HepG2 (cell line): Measurements from ENCODE around the gene GLIPR1. TPM values are rescaled to one million over a fixed set of nuclear protein-coding genes. Genes with fewer than 3 reads are reported as not detected.

ENCODE experiments used
- BRCA1 ChIP-seq: sonication (generic); formaldehyde crosslinking; IDR thresholded peaks from 2 replicates; pipeline ENCODE4 v1.4.0; 2020; ENCODE audit warnings: missing genetic modification reagents
- IKZF4 ChIP-seq: sonication (generic); formaldehyde crosslinking; IDR thresholded peaks from 2 replicates; pipeline ENCODE4 v1.5.1; 2020; ENCODE audit warnings: borderline replicate concordance, mild to moderate bottlenecking, low read depth, missing genetic modification reagents; ENCODE audit errors: not compliant biosample characterization
- IRF2 ChIP-seq: IDR thresholded peaks from 2 replicates; pipeline ENCODE4 v1.6.1; 2018; ENCODE audit warnings: missing genetic modification reagents, missing compliant biosample characterization
- ISL2 ChIP-seq: sonication (generic); formaldehyde crosslinking; IDR thresholded peaks from 2 replicates; pipeline ENCODE4 v1.5.0; 2020; ENCODE audit warnings: missing genetic modification reagents
- PHF21A ChIP-seq: sonication (generic); formaldehyde crosslinking; IDR thresholded peaks from 2 replicates; pipeline ENCODE4 v1.5.0; 2020; ENCODE audit warnings: mild to moderate bottlenecking, missing genetic modification reagents
- RCOR2 ChIP-seq: IDR thresholded peaks from 2 replicates; pipeline ENCODE4 v1.6.1; 2016; ENCODE audit warnings: missing biosample characterization, missing genetic modification reagents
- SRF ChIP-seq: IDR thresholded peaks from 2 replicates; pipeline ENCODE4 v1.6.1; 2011; ENCODE audit warnings: mild to moderate bottlenecking, low read depth, low read length, moderate library complexity
- WIZ ChIP-seq: sonication (generic); formaldehyde crosslinking; IDR thresholded peaks from 2 replicates; pipeline ENCODE4 v1.5.1; 2020; ENCODE audit warnings: mild to moderate bottlenecking, missing genetic modification reagents
- ZNF180 ChIP-seq: sonication (generic); formaldehyde crosslinking; IDR thresholded peaks from 2 replicates; pipeline ENCODE4 v1.4.0; 2020; ENCODE audit warnings: low read depth, missing genetic modification reagents, borderline replicate concordance
- ZNF230 ChIP-seq: sonication (generic); formaldehyde crosslinking; IDR thresholded peaks from 2 replicates; pipeline ENCODE4 v1.4.0; 2020; ENCODE audit warnings: mild to moderate bottlenecking, missing genetic modification reagents
- ZNF558 ChIP-seq: sonication (generic); formaldehyde crosslinking; IDR thresholded peaks from 2 replicates; pipeline ENCODE4 v1.9.0; 2022; ENCODE audit warnings: mild to moderate bottlenecking, missing genetic modification reagents, borderline replicate concordance
- ZNF607 ChIP-seq: sonication (generic); formaldehyde crosslinking; IDR thresholded peaks from 2 replicates; pipeline ENCODE4 v1.5.1; 2020; ENCODE audit warnings: missing genetic modification reagents, mild to moderate bottlenecking, borderline replicate concordance
- ZNF616 ChIP-seq: sonication (generic); formaldehyde crosslinking; IDR thresholded peaks from 2 replicates; pipeline ENCODE4 v1.5.0; 2020; ENCODE audit warnings: low read depth, mild to moderate bottlenecking, missing genetic modification reagents
- ZSCAN22 ChIP-seq: sonication (generic); formaldehyde crosslinking; IDR thresholded peaks from 2 replicates; pipeline ENCODE4 v1.4.0; 2020; ENCODE audit warnings: mild to moderate bottlenecking, missing genetic modification reagents
- polyA plus RNA-seq, 8 experiments: library from polyadenylated mRNA; depleted of rRNA in 3 of 8; stranded (reverse) in 7 of 8; unstranded in 1 of 8; fragments of >200 nt; fragmentation: Illumina TruSeq in 4 of 8; extraction: Trizol in 4 of 8; gene quantifications; 2 replicates each; pipeline versions ENCODE4 v1.2.1 to v1.2.3, GENCODE V29; 2011 to 2016; ENCODE audit warnings: low read depth in 4 of 8, missing spikeins in 1 of 8, mixed read lengths in 1 of 8; ENCODE audit not compliant: insufficient read depth in 1 of 8
- total RNA-seq, 5 experiments: library from RNA; depleted of rRNA; stranded (reverse); fragments of >200 nt; fragmentation: Illumina TruSeq; extraction: Trizol; gene quantifications; 2 replicates each; pipeline ENCODE4 v1.2.3, GENCODE V29; 2016; ENCODE audit warnings: low read depth in 1 of 5
- TF ChIP-seq, protein P1 (sequence below): sonication (generic); formaldehyde crosslinking; IDR thresholded peaks from 2 replicates; pipeline ENCODE4 v1.4.0; 2020; ENCODE audit warnings: mild to moderate bottlenecking, missing genetic modification reagents
- TF ChIP-seq, protein P2 (sequence below), 2 experiments: sonication (generic) in 1 of 2; formaldehyde crosslinking in 1 of 2; IDR thresholded peaks; 2 replicates each; pipeline versions ENCODE4 v1.4.0 to v1.6.1; 2016 to 2020; ENCODE audit warnings: borderline replicate concordance in 1 of 2, low read depth in 1 of 2, mild to moderate bottlenecking in 1 of 2, missing genetic modification reagents in 1 of 2
- TF ChIP-seq, protein P3 (sequence below): IDR thresholded peaks from 2 replicates; pipeline ENCODE4 v1.6.1; 2016; ENCODE audit warnings: mild to moderate bottlenecking
- TF ChIP-seq, protein P4 (sequence below): sonication (generic); formaldehyde crosslinking; IDR thresholded peaks from 2 replicates; pipeline ENCODE4 v1.4.0; 2020; ENCODE audit warnings: missing genetic modification reagents
- TF ChIP-seq, protein P5 (sequence below): sonication (generic); formaldehyde crosslinking; IDR thresholded peaks from 2 replicates; pipeline ENCODE4 v1.4.0; 2020; ENCODE audit warnings: missing genetic modification reagents; ENCODE audit errors: not compliant biosample characterization

GLIPR1 gene
- total and polyA plus RNA-seq, 2 of the 13 experiments (the other 11 are each of a cell fraction or from before 2014, with no cell fraction given) = 1.9 to 5.0 TPM

DNA sequence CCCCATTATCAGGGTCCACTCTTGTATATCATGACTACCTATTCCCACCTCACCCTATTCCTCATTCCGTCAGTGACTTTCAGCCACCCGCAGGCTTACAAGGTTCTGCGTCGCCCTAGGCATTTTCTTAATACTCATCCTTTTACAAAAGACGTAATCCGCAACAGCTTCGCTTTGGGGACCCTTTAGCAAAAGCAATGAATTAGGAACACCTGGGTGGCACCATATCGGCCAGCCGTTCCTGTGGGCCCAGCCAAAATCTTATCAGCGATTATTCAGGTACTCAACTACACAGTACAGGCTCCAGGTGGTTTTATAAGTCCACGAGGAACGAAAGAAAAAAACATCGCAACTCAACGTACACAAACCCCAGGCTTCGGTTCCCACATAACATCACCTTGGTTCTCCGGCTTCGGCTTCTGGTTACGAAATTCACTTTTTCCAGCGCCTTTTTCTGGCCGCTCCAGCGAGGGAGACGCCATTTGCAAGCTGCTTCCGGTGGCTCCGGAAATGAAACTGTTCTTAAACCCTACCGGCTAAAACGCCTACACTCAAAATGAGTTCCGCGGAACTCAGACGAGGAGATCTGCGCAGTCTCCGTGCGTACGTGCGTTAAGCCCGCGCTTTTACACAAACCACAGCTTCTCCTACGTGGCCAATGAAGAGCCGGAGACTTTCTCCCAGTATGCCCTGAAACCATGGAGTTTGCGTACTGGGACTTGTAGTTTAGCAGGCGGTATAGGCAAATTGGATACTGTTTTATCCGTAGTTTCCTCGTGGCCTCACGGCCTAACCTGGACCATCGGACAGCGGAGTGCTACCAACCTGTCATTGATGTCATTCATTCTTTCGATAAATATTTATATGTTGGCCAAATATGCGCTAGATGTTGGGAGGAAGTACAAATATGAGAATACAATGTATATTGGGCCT lies 30.8 kb downstream of the GLIPR1 start, which contains the start of gene KRR1 (continued):
- TF ChIP-seq ZNF616 (CRISPR knock-in tag) = no peak
- TF ChIP-seq, protein P1, sequence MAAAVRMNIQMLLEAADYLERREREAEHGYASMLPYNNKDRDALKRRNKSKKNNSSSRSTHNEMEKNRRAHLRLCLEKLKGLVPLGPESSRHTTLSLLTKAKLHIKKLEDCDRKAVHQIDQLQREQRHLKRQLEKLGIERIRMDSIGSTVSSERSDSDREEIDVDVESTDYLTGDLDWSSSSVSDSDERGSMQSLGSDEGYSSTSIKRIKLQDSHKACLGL (CRISPR knock-in tag) = peak; percentile 72
- TF ChIP-seq, protein P2, sequence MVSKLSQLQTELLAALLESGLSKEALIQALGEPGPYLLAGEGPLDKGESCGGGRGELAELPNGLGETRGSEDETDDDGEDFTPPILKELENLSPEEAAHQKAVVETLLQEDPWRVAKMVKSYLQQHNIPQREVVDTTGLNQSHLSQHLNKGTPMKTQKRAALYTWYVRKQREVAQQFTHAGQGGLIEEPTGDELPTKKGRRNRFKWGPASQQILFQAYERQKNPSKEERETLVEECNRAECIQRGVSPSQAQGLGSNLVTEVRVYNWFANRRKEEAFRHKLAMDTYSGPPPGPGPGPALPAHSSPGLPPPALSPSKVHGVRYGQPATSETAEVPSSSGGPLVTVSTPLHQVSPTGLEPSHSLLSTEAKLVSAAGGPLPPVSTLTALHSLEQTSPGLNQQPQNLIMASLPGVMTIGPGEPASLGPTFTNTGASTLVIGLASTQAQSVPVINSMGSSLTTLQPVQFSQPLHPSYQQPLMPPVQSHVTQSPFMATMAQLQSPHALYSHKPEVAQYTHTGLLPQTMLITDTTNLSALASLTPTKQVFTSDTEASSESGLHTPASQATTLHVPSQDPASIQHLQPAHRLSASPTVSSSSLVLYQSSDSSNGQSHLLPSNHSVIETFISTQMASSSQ (IDR thresholded peaks at IDR 0.05; ENCODE audit: low read depth) = peak; percentile 63
- TF ChIP-seq, protein P2 (CRISPR knock-in tag; IDR thresholded peaks at IDR 0.05; ENCODE audit: borderline replicate concordance) = peak; percentile 49; the same call in 1 of the 2 replicates
- TF ChIP-seq ZNF230 (CRISPR knock-in tag) = 0 out of 2 replicates have a peak, but pooled peaks have one; percentile 59
- no peak; the same call in 1 of the 2 replicates for TF ChIP-seq RCOR2
- TF ChIP-seq ZSCAN22 = no peak
- peak; percentile 98 for TF ChIP-seq IRF2 (CRISPR knock-in tag)
- peak; percentile 84 for TF ChIP-seq ISL2
- TF ChIP-seq ZNF607 (CRISPR knock-in tag) = peak; percentile 90
- peak; percentile 80 for TF ChIP-seq PHF21A (CRISPR knock-in tag)
- TF ChIP-seq BRCA1 = 0 out of 2 replicates have a peak, but pooled peaks have one; percentile 18
- TF ChIP-seq WIZ (CRISPR knock-in tag) = 0 out of 2 replicates have a peak, but pooled peaks have one; percentile 58
- TF ChIP-seq, protein P3, sequence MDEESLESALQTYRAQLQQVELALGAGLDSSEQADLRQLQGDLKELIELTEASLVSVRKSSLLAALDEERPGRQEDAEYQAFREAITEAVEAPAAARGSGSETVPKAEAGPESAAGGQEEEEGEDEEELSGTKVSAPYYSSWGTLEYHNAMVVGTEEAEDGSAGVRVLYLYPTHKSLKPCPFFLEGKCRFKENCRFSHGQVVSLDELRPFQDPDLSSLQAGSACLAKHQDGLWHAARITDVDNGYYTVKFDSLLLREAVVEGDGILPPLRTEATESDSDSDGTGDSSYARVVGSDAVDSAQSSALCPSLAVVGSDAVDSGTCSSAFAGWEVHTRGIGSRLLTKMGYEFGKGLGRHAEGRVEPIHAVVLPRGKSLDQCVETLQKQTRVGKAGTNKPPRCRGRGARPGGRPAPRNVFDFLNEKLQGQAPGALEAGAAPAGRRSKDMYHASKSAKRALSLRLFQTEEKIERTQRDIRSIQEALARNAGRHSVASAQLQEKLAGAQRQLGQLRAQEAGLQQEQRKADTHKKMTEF (CRISPR knock-in tag) = peak; percentile 95
- TF ChIP-seq, protein P4, sequence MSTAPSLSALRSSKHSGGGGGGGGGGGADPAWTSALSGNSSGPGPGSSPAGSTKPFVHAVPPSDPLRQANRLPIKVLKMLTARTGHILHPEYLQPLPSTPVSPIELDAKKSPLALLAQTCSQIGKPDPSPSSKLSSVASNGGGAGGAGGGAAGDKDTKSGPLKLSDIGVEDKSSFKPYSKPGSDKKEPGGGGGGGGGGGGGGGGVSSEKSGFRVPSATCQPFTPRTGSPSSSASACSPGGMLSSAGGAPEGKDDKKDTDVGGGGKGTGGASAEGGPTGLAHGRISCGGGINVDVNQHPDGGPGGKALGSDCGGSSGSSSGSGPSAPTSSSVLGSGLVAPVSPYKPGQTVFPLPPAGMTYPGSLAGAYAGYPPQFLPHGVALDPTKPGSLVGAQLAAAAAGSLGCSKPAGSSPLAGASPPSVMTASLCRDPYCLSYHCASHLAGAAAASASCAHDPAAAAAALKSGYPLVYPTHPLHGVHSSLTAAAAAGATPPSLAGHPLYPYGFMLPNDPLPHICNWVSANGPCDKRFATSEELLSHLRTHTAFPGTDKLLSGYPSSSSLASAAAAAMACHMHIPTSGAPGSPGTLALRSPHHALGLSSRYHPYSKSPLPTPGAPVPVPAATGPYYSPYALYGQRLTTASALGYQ = peak; percentile 79
- peak; percentile 51 for TF ChIP-seq IKZF4 (CRISPR knock-in tag)
- peak; percentile 56; the same call in 1 of the 2 replicates for TF ChIP-seq ZNF558 (CRISPR knock-in tag)
- no peak for TF ChIP-seq SRF
- TF ChIP-seq, protein P5, sequence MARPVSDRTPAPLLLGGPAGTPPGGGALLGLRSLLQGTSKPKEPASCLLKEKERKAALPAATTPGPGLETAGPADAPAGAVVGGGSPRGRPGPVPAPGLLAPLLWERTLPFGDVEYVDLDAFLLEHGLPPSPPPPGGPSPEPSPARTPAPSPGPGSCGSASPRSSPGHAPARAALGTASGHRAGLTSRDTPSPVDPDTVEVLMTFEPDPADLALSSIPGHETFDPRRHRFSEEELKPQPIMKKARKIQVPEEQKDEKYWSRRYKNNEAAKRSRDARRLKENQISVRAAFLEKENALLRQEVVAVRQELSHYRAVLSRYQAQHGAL (CRISPR knock-in tag) = no peak
- TF ChIP-seq ZNF180 = no peak
